ENCODE measurements around the gene ZNF526. TPM values are rescaled to one million over a fixed set of nuclear protein-coding genes. Genes with fewer than 3 reads are reported as not detected.

Gene ZNF526
- total RNA-seq, 1 donor from 2014 or later = 11.1 TPM

GRCh38 chr19:42267644-42268141 is 47.6 kb downstream of the ZNF526 start:
- FAIRE-seq (no peak), DNase-seq (ENCODE audit: low read depth) (no peak)
- Histone ChIP-seq H3K36me3 (ENCODE audit: control insufficient read depth, insufficient read depth, low read length) (peaks cover 3% of the 10 kb centered on the region), H3K27me3 (ENCODE audit: control insufficient read depth, insufficient read depth, low read length) (no peaks in the 10 kb centered on the region), H3K4me3 (ENCODE audit: low read depth, low read length) (peak overlapping the region; percentile 46)
- TF ChIP-seq CTCF (IDR thresholded peaks at IDR 0.05; ENCODE audit: insufficient read depth, low read length, severe bottlenecking) = no peak

- TF ChIP-seq CTCF (IDR thresholded peaks at IDR 0.05; ENCODE audit: insufficient read depth, low read length, severe bottlenecking) = no peak
- DNase-seq (ENCODE audit: low read depth) (peak; percentile 98), FAIRE-seq (no peak)
- H3K36me3 ChIP-seq (ENCODE audit: control insufficient read depth, insufficient read depth, low read length) = peaks cover 5% of the 10 kb centered on the region
- peak overlapping the region; percentile 46 for H3K4me3 ChIP-seq (ENCODE audit: low read depth, low read length)
- H3K27me3 ChIP-seq (ENCODE audit: control insufficient read depth, insufficient read depth, low read length) = no peaks in the 10 kb centered on the region
Observed at GRCh38 chr19:42268142-42268703, 48.1 kb downstream of the ZNF526 start.

- FAIRE-seq (peak; percentile 100), DNase-seq (ENCODE audit: low read depth) (peak; percentile 100)
- Histone ChIP-seq H3K4me3 (ENCODE audit: low read depth, low read length) (peak within 1 kb of the TSS; percentile 52), H3K36me3 (ENCODE audit: control insufficient read depth, insufficient read depth, low read length) (peaks cover 11% of the 10 kb centered on the region), H3K27me3 (ENCODE audit: control insufficient read depth, insufficient read depth, low read length) (no peaks in the 10 kb centered on the region)
- TF ChIP-seq CTCF (IDR thresholded peaks at IDR 0.05; ENCODE audit: insufficient read depth, low read length, severe bottlenecking) = no peak
Observed at GRCh38 chr19:42268704-42269477, 48.8 kb downstream of the ZNF526 start, which contains the start of gene CIC. TSS of gene CIC (plus strand) at chr19:42269252. CDS start at chr19:42271784, 2,532 bp downstream.

DNA sequence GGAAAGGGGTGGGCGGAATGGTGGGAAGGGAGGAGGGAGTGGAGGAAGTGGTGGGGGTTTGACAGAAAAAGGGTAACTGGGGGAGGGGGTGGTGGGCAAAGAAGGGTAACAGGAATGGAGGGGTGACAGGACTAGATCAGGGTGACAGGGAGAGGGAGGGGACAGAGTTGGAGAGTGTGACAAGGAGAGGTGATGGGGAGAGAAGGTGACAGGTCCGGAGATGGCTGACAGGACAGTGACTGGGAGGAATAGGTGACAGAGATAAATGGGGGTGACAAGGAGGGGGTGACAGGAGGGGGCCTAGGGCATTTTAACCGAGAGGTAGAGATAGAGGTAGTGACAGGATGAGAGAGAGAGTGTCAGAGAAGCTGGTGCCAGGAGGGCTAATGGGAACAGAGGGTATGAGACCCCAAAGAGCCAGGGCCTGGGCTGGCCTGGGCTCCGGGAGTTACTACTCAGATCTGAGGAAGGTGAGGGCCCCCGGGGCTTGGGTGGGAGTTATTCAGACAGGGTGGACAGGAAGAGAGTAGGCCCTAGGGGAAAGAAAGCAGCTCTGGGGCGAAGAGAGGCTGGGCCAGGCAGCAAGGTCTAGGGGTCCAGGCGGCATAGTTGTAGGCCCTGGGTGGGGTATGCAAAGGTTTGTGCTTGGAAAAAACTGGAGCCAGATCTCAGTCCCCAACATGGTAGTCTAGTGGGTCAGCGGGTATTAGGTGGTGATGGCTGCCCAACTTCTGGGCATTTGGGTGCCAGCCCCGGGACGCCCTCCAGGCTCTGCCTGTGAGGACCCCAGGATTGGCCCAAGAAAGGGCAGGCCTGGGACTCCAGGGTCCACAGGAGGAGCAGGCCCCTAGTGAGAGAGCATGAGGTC is 49.6 kb downstream of the ZNF526 start:
- DNase-seq (ENCODE audit: low read depth) = no peak
- Histone ChIP-seq H3K4me3 (ENCODE audit: low read depth, low read length) (peak overlapping the region; percentile 52), H3K36me3 (ENCODE audit: control insufficient read depth, insufficient read depth, low read length) (peaks cover 16% of the 10 kb centered on the region), H3K27me3 (ENCODE audit: control insufficient read depth, insufficient read depth, low read length) (no peaks in the 10 kb centered on the region)
- FAIRE-seq = no peak
- no peak for TF ChIP-seq CTCF (IDR thresholded peaks at IDR 0.05; ENCODE audit: insufficient read depth, low read length, severe bottlenecking)

DNA sequence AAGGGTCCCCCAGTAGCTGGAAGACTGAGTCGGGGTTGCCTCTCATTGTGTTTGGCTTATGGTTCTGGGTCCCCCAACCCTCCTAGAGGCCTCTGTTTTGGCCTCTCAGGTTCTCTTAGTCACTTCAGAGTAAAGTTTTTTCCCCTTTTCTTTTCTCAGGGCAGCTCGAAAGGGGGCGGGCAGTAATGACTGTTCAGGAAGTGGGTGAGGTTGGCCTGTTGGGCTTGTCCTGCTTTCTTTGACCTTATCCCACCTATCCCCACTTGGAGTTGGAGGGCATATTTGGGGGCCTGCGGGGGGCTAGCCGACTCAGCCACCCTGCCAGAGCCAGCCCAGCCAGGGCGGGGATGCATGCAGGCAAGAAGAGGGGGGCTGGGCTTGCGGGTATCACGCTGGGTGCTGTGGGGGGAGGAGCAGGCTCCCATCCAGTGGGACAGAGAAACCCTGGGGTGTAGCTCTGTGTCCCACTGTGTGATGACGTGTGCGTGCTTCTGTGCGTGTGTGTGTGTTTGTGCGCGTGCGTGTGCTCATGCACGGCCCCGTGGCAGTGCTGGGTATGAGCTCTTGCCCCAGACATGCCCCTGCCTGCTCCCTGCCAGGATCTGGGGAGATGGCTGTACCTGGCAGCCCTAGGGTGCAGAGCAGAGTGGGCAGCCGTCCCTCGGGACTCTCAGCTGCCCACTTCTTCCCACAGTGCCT is 50.4 kb downstream of the ZNF526 start:
- Histone ChIP-seq H3K36me3 (ENCODE audit: control insufficient read depth, insufficient read depth, low read length) (peaks cover 17% of the 10 kb centered on the region), H3K27me3 (ENCODE audit: control insufficient read depth, insufficient read depth, low read length) (no peaks in the 10 kb centered on the region), H3K4me3 (ENCODE audit: low read depth, low read length) (peak overlapping the region; percentile 52)
- DNase-seq (ENCODE audit: low read depth) = peak; percentile 92
- TF ChIP-seq CTCF (IDR thresholded peaks at IDR 0.05; ENCODE audit: insufficient read depth, low read length, severe bottlenecking) = no peak
- FAIRE-seq = peak; percentile 97
